NOMO-1 treated with dmso at 0.1 percent for 144 hours (cell line): ENCODE measurements around the gene PLA2G6.
"Not testable (repeated sequence)": the region's sequence is repeated elsewhere in the genome, so short reads cannot be mapped to it uniquely, and the experiment has no call there.

Source experiments
- DNase-seq: peaks from one replicate; lab custom pipeline; 2025; ENCODE audit not compliant: unreplicated experiment; lab: John Stamatoyannopoulos, UW

PLA2G6 gene

GRCh38 chr22:38191731-38192474 lies 10.3 kb upstream of the PLA2G6 start:
- no peak for DNase-seq

DNA sequence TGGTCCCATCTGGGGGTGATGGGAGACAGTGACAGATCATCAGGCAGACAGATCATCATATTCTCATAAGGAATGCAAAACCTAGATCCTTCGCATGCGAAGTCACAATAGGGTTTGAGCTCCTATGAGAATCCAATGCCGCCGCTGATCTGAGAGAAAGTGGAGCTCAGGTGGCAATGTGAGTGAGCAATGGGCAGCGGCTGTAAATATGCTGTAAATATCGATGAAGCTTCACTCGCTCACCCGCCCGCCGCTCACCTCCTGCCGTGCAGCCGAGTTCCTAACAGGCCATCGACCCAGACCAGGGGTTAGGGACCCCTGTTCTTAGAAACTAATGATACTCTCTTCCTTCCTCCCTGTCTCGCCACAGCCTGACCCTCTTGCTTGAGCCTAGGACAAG lies 9.4 kb upstream of the PLA2G6 start:
- DNase-seq, result no peak

DNA sequence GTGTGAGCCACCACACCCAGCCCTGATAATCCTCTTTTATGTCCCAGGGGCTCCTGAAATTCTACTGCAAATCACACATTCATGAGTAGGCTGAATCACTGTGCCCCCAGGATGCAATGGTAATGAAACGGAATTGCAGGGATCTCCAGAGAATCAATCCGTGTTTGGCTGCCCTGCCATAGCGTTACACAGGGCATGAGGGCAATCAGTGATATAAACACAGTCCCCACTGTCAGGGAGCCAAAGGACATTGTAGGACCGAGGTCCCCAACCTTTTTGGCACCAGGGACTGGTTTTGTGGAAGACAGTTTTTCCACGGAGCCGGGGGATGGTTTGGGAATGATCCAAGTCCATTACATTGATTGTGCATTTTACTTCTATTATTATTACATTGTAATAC lies 9.0 kb upstream of the PLA2G6 start:
- no peak for DNase-seq

GRCh38 chr22:38189104-38189503 lies 7.5 kb upstream of the PLA2G6 start:
- DNase-seq, result no peak

DNA sequence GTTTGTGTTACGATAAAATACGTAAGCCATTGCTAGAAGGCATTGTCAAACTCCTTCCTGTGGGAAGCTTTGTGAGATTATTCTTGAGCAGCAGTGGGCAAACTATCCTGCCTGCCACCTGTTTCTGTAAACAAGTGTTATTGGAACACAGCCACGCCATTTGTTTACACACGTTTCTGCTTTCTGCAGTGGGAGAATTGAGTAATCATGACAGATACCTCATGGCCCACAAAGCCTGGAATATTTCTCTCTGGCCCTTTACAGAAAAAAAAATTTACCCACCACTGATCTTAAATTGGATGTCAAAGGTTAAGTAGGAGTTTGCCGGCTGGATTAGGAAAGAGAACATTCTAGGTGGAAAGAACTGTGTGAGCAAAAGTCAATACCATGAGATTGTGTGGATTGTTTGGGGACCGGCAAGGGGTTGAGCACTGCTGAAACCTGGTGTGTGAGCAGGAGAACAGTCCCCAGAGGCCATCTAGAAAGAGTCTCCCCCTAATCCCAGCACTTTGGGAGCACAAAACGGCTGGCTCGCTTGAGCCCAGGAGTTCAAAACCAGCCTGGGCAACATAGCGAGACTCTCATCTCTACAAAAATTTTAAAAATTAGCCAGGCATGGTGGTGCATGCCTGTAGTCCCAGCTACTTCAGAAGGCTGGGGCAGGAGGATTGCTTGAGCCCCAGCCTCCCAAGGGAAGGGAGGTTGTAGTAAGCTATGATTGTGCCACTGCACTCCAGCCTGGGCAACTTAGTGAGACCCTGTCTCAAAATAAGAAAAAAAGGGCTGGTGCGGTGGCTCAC lies 6.0 kb upstream of the PLA2G6 start:
- DNase-seq, result no peak

GRCh38 chr22:38186429-38186828 lies 4.8 kb upstream of the PLA2G6 start:
- no peak for DNase-seq

DNA sequence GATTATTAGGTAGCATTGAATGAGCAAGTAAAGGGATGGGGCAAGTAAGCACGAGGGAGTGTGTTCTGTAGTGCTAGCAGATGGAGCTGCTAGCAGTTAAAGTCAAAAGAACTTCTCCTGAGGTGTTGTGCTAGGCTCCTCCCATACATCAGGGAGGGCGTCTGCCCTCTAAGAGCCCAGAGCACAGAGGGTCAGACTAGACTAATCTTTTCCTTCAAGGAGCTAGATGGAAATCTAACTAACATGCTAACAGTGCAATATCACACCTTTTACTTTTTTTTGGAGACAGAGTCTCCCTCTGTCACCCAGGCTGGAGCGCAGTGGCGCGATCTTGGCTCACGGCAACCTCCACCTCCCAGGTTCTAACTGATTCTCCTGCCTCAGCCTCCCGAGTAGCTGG lies 3.2 kb upstream of the PLA2G6 start:
- no peak for DNase-seq

DNA sequence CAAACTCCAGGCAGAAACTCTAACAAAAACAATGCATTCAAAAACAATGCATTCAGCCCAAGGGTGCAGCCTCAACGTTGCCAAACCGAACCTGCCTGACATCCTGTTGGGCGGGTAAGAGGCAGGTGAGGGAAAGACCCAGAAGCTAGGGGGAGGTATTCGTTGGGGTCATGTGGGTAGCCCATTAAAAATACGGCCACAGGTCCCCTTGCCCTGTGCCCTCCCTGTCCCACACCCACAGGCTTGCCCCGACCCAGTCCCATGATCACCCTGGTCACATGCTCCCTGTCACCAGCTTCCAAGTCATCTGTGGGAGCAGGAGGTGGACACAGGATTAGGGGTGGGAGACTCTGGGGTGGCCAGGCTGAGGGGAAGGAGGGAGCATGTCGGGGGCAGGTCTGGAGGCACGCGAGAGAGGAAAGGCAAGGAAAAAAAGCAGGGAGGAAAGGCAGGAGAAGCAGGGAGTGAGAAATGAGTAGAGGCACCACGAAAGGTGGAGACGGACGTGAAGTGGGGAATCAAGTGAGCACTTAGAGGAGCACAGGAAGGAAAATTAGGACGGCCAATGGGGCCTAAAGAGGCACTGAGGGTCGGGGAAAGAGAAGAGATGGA lies 683 bp downstream of the PLA2G6 start:
- no peak for DNase-seq

GRCh38 chr22:38178605-38178937 lies 3.1 kb downstream of the PLA2G6 start:
- DNase-seq, result not testable (repeated sequence)

GRCh38 chr22:38177926-38178604 lies 3.6 kb downstream of the PLA2G6 start:
- DNase-seq, result no peak

- not testable (repeated sequence) for DNase-seq
Measured at GRCh38 chr22:38177571-38177925, 4.1 kb downstream of the PLA2G6 start.

GRCh38 chr22:38177044-38177443 lies 4.6 kb downstream of the PLA2G6 start:
- DNase-seq, result no peak

DNA sequence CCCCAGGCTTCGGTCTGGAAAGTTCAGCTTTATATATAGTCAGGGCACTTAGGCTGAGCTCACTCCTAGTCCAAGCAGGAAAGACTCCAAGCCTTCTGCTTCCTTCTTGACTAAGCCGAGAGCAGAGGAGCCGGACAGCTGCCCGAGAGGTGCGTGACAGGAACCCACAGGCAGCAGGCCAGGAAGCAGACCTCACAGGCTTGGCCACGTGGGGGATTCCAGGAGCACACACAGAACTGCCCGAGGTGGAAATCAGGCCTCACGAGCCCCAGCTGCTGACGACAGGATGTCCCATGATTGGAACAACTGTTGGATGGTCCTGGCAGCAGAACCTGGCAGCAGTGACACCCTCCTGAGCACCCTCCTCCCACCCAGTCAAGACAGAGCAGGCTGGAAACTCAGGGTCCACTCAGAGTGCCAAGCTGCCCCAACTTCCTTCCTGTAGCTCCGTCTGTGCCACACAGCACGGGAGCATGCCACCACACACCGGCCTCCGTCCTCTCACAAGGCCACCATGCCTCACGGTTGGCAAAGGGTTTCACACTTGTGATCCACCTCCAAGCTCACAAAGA lies 5.4 kb downstream of the PLA2G6 start:
- DNase-seq, result no peak

DNA sequence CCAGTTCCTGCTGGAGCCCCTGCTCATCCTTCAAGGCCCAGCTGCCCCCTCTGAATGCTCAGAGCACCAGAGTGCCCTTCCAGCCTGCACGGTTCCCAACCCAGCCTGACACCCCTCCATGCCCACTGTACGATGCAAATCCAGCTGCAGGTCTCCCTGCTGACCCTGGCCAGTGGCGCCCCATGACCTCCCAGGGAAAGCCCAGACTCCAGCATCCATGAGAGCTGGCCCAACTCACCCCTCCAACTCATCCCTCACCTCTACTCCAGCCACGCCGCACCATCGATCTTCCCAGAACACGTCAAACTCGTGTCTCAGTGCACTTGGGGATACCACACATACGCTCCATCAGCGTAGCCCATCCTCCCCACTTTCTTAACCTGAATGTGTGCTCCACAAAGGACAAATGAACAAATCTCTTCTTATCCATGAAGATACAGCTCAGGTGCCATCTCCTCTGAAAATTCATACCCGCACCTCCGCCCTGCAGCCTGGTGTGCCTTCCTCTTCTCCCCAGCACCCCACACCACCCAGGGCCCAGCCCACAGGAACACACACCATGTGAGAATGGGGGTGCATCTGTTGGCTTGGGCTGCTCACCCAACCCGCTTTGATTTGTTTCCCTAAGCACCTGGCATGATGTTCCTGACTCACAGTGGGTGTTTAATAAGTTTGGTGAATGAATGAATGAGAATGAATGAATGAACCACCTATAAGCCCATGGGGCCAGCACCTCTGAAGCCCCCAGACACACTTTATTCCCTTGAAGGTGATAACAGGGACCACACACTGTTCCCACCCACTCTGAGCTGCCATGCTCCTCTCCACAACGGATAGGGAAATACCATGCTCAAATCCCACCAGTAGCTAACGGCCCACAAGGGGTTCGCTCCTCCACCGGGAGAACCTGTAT lies 6.2 kb downstream of the PLA2G6 start:
- DNase-seq, result no peak

- no peak for DNase-seq
Measured at GRCh38 chr22:38174626-38175025, 7.0 kb downstream of the PLA2G6 start.

DNA sequence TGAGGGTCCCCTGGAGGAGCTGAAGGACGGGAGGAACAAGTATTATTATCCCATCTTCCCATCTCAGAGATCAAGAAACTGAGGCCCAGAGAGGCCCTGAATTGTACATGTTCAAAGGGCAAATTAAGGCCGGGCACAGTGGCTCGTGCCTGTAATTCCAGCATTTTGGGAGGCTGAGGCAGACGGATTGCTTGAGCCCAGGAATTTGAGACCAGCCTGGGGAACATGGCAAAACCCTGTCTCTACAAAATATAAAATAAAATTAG lies 8.1 kb downstream of the PLA2G6 start:
- no peak for DNase-seq

- no peak for DNase-seq
Measured at GRCh38 chr22:38172832-38173640, 8.6 kb downstream of the PLA2G6 start.

DNA sequence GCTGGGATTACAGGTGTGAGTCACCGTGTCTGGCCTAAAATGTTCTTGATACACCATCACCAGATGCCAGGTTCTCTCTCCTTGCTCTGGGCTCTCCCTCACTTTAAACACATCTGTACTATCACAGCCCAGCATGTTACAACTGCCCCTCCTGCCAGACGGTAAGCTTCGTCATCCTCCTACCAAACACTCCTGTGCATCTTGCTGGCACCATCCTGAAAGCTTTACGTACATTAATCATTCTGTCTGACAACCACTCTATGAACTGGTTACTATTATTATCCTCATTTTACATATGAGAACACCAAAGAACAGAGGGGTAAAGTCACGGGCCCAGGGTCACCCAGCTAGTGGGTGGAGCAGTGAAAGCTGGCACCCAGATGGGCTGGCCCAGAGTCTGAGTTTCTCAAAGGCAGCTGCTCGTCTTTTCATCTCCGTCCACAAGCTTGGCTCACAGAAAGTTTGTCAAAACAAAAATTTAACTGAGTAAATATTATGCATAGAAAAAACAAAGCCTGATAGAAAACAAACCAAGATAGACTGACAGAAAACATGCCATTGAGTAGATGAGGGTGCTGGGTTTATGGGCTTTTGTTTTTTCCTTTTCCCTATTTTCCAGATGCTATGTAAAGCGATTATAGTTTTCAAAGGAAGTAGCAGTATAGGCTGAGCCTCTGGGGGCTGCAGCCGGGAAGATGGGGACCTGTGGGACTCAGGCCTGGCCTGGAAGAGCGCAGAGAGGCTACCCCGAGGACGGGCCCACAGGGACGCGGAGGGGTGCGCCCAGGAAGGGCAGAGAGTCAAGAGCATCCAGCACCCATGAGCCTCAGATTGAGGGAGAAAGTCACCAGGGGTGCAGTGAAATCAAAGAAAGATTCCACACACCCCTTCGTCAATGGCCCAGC lies 9.5 kb downstream of the PLA2G6 start:
- DNase-seq, result no peak

GRCh38 chr22:38170469-38170868 lies 11.2 kb downstream of the PLA2G6 start:
- DNase-seq, result no peak
